ENCODE data around the gene RBPJL.

Gene RBPJL

GRCh38 chr20:45294003-45294368 lies 12.7 kb upstream of the RBPJL start:
- no peak for DNase-seq

GRCh38 chr20:45294659-45295058 lies 12.0 kb upstream of the RBPJL start:
- no peak for DNase-seq

- DNase-seq = no peak
Observed at GRCh38 chr20:45297786-45298497, 8.7 kb upstream of the RBPJL start.

GRCh38 chr20:45299786-45300185 lies 6.9 kb upstream of the RBPJL start:
- DNase-seq = no peak

GRCh38 chr20:45300961-45301360 lies 5.7 kb upstream of the RBPJL start:
- DNase-seq = no peak

- DNase-seq = no peak
Observed at GRCh38 chr20:45301824-45302271, 4.8 kb upstream of the RBPJL start.

GRCh38 chr20:45303586-45304463 lies 2.8 kb upstream of the RBPJL start:
- DNase-seq = no peak

- DNase-seq = no peak
Observed at GRCh38 chr20:45304464-45304999, 2.1 kb upstream of the RBPJL start.

GRCh38 chr20:45305262-45305661 lies 1.4 kb upstream of the RBPJL start:
- no peak for DNase-seq

GRCh38 chr20:45307076-45307640 lies 518 bp downstream of the RBPJL start:
- DNase-seq = no peak

- DNase-seq = no peak
Observed at GRCh38 chr20:45308117-45308778, 1.6 kb downstream of the RBPJL start, which contains the start of gene MATN4. Gene MATN4, minus strand, starts transcription at chr20:45308299. Its CDS starts 2,717 bp downstream, at chr20:45305582.

- DNase-seq = no peak
Observed at GRCh38 chr20:45309075-45309474, 2.4 kb downstream of the RBPJL start.

- no peak for DNase-seq
Observed at GRCh38 chr20:45311589-45312211, 5.1 kb downstream of the RBPJL start.

- DNase-seq = no peak
Observed at GRCh38 chr20:45312241-45312640, 5.6 kb downstream of the RBPJL start.

- DNase-seq = no peak
Observed at GRCh38 chr20:45313065-45313695, 6.5 kb downstream of the RBPJL start.

- DNase-seq = no peak
Observed at GRCh38 chr20:45313943-45314342, 7.3 kb downstream of the RBPJL start.

GRCh38 chr20:45315672-45316071 lies 9.0 kb downstream of the RBPJL start:
- no peak for DNase-seq

GRCh38 chr20:45316150-45317080 lies 9.8 kb downstream of the RBPJL start:
- no peak for DNase-seq

GRCh38 chr20:45317826-45318225 lies 11.2 kb downstream of the RBPJL start:
- no peak for DNase-seq

- no peak for DNase-seq
Observed at GRCh38 chr20:45318386-45318939, 11.8 kb downstream of the RBPJL start.
